Measurements from ENCODE around the gene TAF3. TPM values are rescaled to one million over a fixed set of nuclear protein-coding genes. Genes with fewer than 3 reads are reported as not detected.

The TAF3 gene
- total RNA-seq, 3 donors from 2014 or later = 7.4 to 9.7 (median 9.2) TPM

GRCh38 chr10:7958442-7958841 lies 140.1 kb downstream of the TAF3 start:
- Histone ChIP-seq H3K27ac (no peak overlapping the region), H3K36me3 (no peaks in the 10 kb centered on the region), H3K27me3 (no peaks in the 10 kb centered on the region), H3K9me3 (no peaks in the 10 kb centered on the region), H3K4me1 (no peaks in the 10 kb centered on the region), H3K4me3 (no peak overlapping the region)
- no peak for DNase-seq (ENCODE audit: low spot score in 2 of 2)
- intact Hi-C loops (cut with DNase I; ENCODE audit: low total_unique reads) = no loop called here
- no peak for TF ChIP-seq POLR2A (IDR thresholded peaks at IDR 0.05)
- TF ChIP-seq CTCF (IDR thresholded peaks at IDR 0.05) = no peak
- TF ChIP-seq POLR2AphosphoS5 (IDR thresholded peaks at IDR 0.05) = no peak

GRCh38 chr10:7960108-7960507 lies 141.8 kb downstream of the TAF3 start:
- Histone ChIP-seq H3K27ac (no peak overlapping the region), H3K27me3 (no peaks in the 10 kb centered on the region), H3K4me3 (no peak overlapping the region), H3K36me3 (no peaks in the 10 kb centered on the region), H3K4me1 (no peaks in the 10 kb centered on the region), H3K9me3 (no peaks in the 10 kb centered on the region)
- no peak for TF ChIP-seq POLR2AphosphoS5 (IDR thresholded peaks at IDR 0.05)
- TF ChIP-seq POLR2A (IDR thresholded peaks at IDR 0.05) = no peak
- no peak for TF ChIP-seq CTCF (IDR thresholded peaks at IDR 0.05)
- intact Hi-C loops (cut with DNase I; ENCODE audit: low total_unique reads) = no loop called here
- DNase-seq (ENCODE audit: low spot score in 2 of 2) = no peak

- TF ChIP-seq POLR2A (IDR thresholded peaks at IDR 0.05) = no peak
- TF ChIP-seq CTCF (IDR thresholded peaks at IDR 0.05) = no peak
- TF ChIP-seq POLR2AphosphoS5 (IDR thresholded peaks at IDR 0.05) = no peak
- Histone ChIP-seq H3K27me3 (no peaks in the 10 kb centered on the region), H3K4me1 (no peaks in the 10 kb centered on the region), H3K9me3 (no peaks in the 10 kb centered on the region), H3K27ac (no peak overlapping the region), H3K4me3 (no peak overlapping the region), H3K36me3 (no peaks in the 10 kb centered on the region)
- DNase-seq (ENCODE audit: low spot score in 2 of 2) = no peak
- intact Hi-C loops (cut with DNase I; ENCODE audit: low total_unique reads) = no loop called here
Observed at GRCh38 chr10:7962592-7962991, 144.3 kb downstream of the TAF3 start.

GRCh38 chr10:7965457-7965856 lies 147.2 kb downstream of the TAF3 start:
- Histone ChIP-seq H3K27me3 (no peaks in the 10 kb centered on the region), H3K4me1 (no peaks in the 10 kb centered on the region), H3K36me3 (no peaks in the 10 kb centered on the region), H3K27ac (no peak overlapping the region), H3K9me3 (no peaks in the 10 kb centered on the region), H3K4me3 (no peak overlapping the region)
- no peak for DNase-seq (ENCODE audit: low spot score in 2 of 2)
- intact Hi-C loops (cut with DNase I; ENCODE audit: low total_unique reads) = no loop called here
- TF ChIP-seq CTCF (IDR thresholded peaks at IDR 0.05) = no peak
- no peak for TF ChIP-seq POLR2AphosphoS5 (IDR thresholded peaks at IDR 0.05)
- TF ChIP-seq POLR2A (IDR thresholded peaks at IDR 0.05) = no peak

GRCh38 chr10:7967035-7967434 lies 148.7 kb downstream of the TAF3 start:
- Histone ChIP-seq H3K9me3 (no peaks in the 10 kb centered on the region), H3K36me3 (no peaks in the 10 kb centered on the region), H3K4me1 (no peaks in the 10 kb centered on the region), H3K27me3 (no peaks in the 10 kb centered on the region), H3K27ac (peak overlapping the region in 1 of 2 donors; percentile 13), H3K4me3 (no peak overlapping the region)
- TF ChIP-seq CTCF (IDR thresholded peaks at IDR 0.05) (no peak), POLR2A (IDR thresholded peaks at IDR 0.05) (no peak), POLR2AphosphoS5 (IDR thresholded peaks at IDR 0.05) (no peak)
- intact Hi-C loops (cut with DNase I; ENCODE audit: low total_unique reads) = no loop called here
- DNase-seq (ENCODE audit: low spot score in 2 of 2) = no peak

Measured in breast epithelium (tissue), 4 donors.